Activated CD4-positive, alpha-beta T cell treated with anti-CD3 and anti-CD28 coated beads for 1 hour (primary cell): Measurements from ENCODE around the gene CHGA.

Experiments
- DNase-seq: peaks from one replicate; pipeline ENCODE4 v3.0.0-alpha.2; 2020

Gene CHGA

DNA sequence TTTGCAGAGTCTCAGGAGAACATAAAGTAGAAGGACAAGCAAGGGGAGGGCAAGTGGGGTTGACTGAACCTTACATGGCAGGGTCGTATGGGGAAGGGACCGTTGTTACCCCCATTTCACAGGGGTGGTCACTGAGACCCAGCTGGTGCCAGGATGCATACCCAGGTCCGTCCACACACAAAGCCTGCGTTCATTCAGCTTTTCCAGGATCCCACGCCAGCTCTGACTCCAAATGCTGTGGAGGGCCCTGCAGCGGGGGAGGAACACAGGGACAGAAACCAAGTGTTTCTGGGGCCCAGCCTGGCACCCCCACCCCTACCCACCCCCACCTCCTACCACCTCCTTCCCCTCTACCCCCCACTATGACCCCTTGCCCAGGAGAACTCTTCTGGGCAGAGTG lies 16.5 kb upstream of the CHGA start:
- DNase-seq = no peak

DNA sequence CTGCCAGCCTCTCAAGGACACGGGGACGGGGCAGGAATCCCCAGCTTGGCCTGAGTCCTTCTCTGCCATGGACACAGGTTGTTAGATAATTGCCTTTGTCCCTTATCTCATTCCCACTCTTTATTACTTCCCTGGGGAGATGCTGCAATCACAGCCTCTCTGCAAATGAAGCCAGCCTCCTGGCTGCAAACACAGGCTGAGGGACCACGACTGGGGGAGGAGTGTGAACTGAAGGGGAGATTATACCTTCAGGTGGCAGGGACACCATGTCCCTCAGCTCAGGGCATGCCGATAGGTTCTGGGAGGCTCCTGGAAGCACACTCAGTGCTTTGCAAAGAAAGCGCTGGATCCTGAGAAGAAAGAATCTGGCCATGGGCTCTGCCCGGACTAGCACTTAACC lies 16.1 kb upstream of the CHGA start:
- no peak for DNase-seq

DNA sequence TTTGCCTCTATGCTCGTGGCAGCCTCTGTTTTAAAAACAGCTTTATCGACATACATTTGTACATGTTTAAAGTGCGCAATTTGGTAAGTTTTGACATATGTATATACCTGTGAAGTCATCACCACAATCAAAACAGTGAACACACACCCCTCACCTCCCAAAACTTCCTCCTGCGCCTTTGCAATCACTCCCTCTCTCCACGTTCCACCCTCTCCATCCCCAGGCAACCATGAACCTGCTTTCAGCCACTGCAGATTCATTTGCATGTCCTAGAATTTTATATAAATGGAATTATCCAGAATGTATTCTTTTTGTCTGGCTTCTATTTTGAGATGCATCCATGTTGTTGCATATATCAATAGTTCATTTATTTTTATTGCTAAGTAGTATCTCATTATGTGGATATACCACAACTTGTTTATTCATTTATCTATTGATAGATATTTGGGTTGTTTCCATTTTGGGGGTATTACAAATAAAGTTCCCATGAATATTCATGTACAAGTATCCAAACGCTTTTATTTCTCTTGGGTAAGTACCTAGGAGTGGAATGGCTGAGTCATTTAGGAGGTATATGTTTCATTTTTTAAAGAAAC lies 15.5 kb upstream of the CHGA start:
- DNase-seq = no peak

DNA sequence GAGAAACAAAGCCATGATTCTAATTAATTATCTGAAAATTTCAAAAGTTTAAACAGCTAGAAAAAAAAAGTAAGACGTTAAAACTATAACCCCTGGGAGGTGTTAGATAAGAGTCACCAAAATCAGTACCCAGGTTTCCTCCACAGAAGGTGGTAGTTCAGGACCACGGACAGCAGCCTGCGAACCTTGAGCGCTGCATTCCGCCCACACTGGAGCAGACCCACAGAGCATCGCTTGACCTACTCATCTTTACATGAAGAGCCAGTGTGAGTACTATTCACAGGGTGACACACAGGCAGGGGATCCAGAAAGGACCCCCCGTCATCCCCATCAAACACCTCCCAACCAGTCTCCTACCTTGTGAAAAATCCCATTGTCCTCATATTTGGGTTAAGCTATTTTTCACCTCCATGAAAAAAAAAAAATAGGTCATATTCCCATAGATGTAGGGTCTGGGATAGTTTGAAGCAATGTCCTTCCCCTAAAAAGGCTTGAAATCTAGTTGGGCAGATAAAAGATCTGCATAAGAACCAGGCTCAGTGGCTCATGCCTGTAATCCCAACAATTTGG lies 8.8 kb upstream of the CHGA start:
- no peak for DNase-seq

- no peak for DNase-seq
These were observed 6.7 kb upstream of the CHGA start for GRCh38 chr14:92916201-92916600.

- DNase-seq = no peak
These were observed 5.7 kb upstream of the CHGA start for GRCh38 chr14:92917041-92917940.

- DNase-seq = no peak
These were observed 5.0 kb upstream of the CHGA start for GRCh38 chr14:92917956-92918355.

DNA sequence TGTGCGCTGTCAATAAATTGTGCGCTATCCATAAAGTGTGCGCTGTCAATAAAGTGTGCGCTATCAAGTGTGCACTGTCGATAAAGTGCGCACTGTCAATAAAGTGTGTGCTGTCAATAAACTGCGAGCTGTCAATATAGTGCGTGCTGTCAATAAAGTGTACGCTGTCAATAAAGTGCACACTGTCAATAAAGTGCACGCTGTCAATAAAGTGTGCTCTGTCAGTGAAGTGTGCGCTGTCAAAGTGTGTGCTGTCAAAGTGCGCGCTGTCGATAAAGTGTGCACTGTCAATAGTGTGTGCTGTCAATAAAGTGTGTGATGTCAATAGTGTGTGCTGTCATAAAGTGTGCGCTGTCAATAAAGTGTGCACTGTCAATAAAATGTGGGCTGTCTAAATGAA lies 2.9 kb upstream of the CHGA start:
- no peak for DNase-seq

DNA sequence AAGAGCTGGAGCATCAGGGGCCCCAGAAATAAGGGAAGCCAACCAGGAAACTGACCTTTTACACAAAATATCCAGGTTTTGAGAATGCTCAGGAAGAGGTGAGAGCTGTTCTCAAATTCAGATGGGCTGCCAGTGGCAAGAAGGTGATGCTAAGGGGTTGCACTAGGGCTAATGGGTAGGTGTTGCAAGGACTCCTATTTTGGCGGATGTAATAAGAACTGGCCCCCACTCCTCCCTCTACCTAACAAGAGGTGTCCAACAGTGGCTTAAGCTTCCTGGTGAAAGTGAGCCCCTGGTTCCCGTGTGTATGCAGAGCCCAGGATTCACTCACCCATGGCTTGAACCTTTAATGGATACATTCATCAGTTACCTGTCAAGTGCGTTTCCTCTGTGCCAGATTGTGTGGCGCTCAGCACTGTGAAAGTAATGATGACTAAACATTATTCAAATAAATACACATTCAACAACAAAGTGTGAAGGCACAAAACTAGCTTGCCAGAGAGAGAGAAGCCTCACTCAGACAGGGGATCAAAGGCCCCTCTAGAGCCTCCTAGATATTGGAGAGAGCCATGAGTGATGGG lies 705 bp upstream of the CHGA start:
- DNase-seq = no peak

DNA sequence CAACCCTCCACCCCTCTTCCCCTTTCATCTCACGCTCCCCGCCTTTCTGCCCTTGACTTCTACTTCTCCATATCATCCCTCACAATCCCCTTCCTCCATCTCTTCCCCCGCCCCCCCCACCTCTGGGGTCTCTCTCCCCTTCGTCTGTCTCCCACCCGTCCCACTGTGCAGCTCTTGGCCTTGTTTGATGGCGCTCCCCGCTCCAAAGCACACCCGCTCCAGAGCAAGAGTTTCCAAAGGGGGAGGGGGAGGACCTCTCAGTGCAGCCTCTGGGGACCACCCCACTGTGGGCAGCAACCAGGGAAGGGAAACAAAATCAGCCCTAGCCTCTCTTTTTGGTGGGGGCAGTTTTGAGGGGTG lies 774 bp downstream of the CHGA start:
- DNase-seq = no peak

- DNase-seq = no peak
These were observed 1.3 kb downstream of the CHGA start for GRCh38 chr14:92924247-92924646.

GRCh38 chr14:92925446-92925845 lies 2.5 kb downstream of the CHGA start:
- no peak for DNase-seq

- DNase-seq = no peak
These were observed 3.4 kb downstream of the CHGA start for GRCh38 chr14:92926180-92926845.

GRCh38 chr14:92926931-92927330 lies 4.0 kb downstream of the CHGA start:
- no peak for DNase-seq

DNA sequence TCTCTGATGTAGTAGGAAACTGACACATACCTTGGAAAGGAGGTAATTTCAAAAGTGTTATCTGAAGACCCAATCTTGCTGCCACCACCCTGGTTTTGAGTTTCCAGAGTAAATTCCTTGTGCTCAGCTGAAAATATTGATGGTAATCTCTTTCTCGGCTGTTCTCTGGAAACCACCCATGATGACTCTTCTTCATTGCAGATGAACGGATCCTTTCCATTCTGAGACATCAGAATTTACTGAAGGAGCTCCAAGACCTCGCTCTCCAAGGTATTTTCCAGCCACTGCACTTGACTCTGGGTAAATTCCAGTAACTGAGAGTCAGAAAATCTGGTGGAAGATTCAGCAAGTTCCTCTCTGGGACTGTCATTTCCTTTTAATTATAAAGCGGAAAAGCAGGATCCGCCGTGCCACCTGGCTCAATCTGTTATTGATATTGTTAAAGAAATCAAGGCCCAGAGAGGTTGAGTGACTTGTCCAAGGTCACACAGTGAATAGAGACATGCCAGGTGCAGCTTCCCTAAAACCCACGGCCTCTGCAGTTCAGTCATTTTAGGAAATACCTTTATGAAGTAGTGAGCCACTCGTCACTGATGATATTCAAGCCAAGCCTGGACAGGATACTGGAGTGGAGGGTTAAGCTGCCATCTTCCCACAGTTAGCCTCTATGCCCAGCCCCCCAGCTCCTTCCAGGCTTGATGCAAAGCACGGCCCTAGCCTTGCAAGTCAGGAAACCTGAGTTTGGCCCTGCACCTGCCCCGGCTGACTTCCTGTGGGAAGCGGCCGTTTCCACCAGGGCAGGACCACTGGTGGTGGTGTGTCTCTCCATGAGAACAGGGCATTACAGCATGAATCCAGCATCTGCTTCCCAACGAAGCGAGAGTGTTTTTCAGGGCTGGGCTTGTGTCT lies 4.7 kb downstream of the CHGA start:
- DNase-seq = no peak

DNA sequence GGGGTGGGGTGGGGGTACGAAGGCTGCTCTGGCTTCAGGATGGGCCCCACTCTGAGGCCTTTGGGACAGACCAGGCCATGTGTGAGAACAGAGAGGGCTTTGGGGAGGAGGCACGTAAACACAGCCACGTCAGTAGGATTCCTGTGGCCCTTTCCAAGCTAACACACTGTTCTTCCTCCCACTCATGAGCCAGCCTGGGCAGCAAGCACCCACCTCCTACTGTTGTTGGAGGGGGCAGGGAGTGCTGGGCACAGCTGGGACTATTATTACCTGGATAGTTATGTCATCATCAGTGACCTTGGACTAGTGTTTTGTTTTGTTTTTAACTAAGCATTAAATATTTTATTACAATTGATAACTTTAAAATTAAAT lies 5.3 kb downstream of the CHGA start:
- DNase-seq = no peak

GRCh38 chr14:92928961-92929688 lies 6.2 kb downstream of the CHGA start:
- no peak for DNase-seq

- DNase-seq = no peak
These were observed 7.0 kb downstream of the CHGA start for GRCh38 chr14:92929689-92930608.

DNA sequence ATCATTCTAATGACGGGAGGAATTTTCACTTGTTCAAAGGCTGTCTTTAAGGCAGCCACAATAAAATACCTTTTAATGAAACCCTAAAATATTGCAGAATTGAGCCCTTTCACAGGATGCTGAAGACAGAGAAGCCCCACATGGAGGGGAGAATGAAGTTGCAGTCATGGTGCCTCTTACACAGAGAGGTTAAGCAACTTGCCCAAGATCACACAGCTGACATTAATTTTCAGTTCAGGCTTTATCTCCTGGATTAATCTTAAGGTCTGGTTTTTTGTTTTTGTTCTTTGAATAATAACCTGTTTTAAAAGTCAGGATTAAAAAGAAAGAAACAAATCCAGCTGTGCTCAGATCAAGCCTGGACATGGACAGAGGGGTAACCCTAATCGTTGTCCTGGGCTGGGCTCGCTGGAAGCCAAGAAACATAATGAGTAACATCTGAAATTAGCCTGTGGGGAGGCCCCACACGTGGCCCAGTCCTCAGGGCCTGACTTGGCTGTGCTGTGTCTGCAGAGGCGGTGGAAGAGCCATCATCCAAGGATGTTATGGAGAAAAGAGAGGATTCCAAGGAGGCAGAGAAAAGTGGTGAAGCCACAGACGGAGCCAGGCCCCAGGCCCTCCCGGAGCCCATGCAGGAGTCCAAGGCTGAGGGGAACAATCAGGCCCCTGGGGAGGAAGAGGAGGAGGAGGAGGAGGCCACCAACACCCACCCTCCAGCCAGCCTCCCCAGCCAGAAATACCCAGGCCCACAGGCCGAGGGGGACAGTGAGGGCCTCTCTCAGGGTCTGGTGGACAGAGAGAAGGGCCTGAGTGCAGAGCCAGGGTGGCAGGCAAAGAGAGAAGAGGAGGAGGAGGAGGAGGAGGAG lies 8.0 kb downstream of the CHGA start:
- no peak for DNase-seq
